GM19043 (cell line): ENCODE data around the gene PDILT.

Source experiments
- ATAC-seq: cut with Tn5 transposase; IDR thresholded peaks from one replicate; pipeline ENCODE4 v1.9.1; 2021; ENCODE audit warnings: low read depth; ENCODE audit not compliant: unreplicated experiment

The PDILT gene

GRCh38 chr16:20409398-20410120, 5.0 kb upstream of the PDILT start, which contains the start of gene ACSM5:
TSS of gene ACSM5 (plus strand) at chr16:20409534. CDS start at chr16:20411485, 1,951 bp downstream.
- no peak for ATAC-seq

- ATAC-seq, result no peak
Observed at GRCh38 chr16:20402651-20403050, 1.9 kb downstream of the PDILT start.

- ATAC-seq, result no peak
Observed at GRCh38 chr16:20401475-20402016, 3.0 kb downstream of the PDILT start.

- no peak for ATAC-seq
Observed at GRCh38 chr16:20401066-20401465, 3.5 kb downstream of the PDILT start.

GRCh38 chr16:20399185-20399584, 5.4 kb downstream of the PDILT start:
- ATAC-seq, result no peak

GRCh38 chr16:20398603-20399002, 5.9 kb downstream of the PDILT start:
- ATAC-seq, result no peak

- no peak for ATAC-seq
Observed at GRCh38 chr16:20397468-20398074, 7.0 kb downstream of the PDILT start.

- ATAC-seq, result no peak
Observed at GRCh38 chr16:20396846-20397467, 7.6 kb downstream of the PDILT start.

GRCh38 chr16:20395946-20396345, 8.6 kb downstream of the PDILT start:
- no peak for ATAC-seq

GRCh38 chr16:20393801-20394577, 10.5 kb downstream of the PDILT start:
- no peak for ATAC-seq

GRCh38 chr16:20391045-20391444, 13.5 kb downstream of the PDILT start:
- no peak for ATAC-seq

- no peak for ATAC-seq
Observed at GRCh38 chr16:20388854-20389253, 15.7 kb downstream of the PDILT start.

- ATAC-seq, result no peak
Observed at GRCh38 chr16:20387978-20388377, 16.6 kb downstream of the PDILT start.

- no peak for ATAC-seq
Observed at GRCh38 chr16:20385844-20386832, 18.4 kb downstream of the PDILT start.

GRCh38 chr16:20383106-20384029, 21.2 kb downstream of the PDILT start:
- ATAC-seq, result no peak

GRCh38 chr16:20382202-20382948, 22.2 kb downstream of the PDILT start:
- ATAC-seq, result no peak

GRCh38 chr16:20380782-20381181, 23.8 kb downstream of the PDILT start:
- ATAC-seq, result no peak

- ATAC-seq, result no peak
Observed at GRCh38 chr16:20377181-20377580, 27.4 kb downstream of the PDILT start.
